ENCODE data around the gene PLA2R1. TPM values are rescaled to one million over a fixed set of nuclear protein-coding genes. Genes with fewer than 3 reads are reported as not detected.
A peak's percentile ranks its signal among the peaks of the same experiment; 100 is the strongest.

Gene PLA2R1
- polyA plus RNA-seq, 1 of the 3 experiments (the other 2 are of a cell fraction) = not detected

- H3K4me3 ChIP-seq (ENCODE audit: low read depth in 2 of 2, low read length in 1 of 2) = no peak overlapping the region
- ChIA-PET POLR2A (no interaction called here), CTCF (no interaction called here)
- no peak overlapping the region for H2AFZ ChIP-seq (ENCODE audit: low read depth)
- no peak for DNase-seq
- no peak overlapping the region for H3K27ac ChIP-seq (ENCODE audit: low read depth in 2 of 2, low read length in 1 of 2)
- H3K4me2 ChIP-seq = no peak overlapping the region
- no peaks in the 10 kb centered on the region for H3K9me2 ChIP-seq
- no peaks in the 10 kb centered on the region for H3K79me2 ChIP-seq (ENCODE audit: insufficient read depth)
- no peak overlapping the region for H3K9ac ChIP-seq
- H3F3A ChIP-seq (replicated peaks; ENCODE audit: insufficient read depth) = no peaks in the 10 kb centered on the region
- H3K4me1 ChIP-seq (ENCODE audit: control insufficient read depth in 1 of 2, insufficient read depth in 2 of 2, low read depth in 1 of 2, low read length in 1 of 2) = no peaks in the 10 kb centered on the region; a peak in 2 of 4 replicates
- 94% methylated on average over 8 of the region's 8 CpGs for WGBS (ENCODE audit: low lambda C conversion rate)
- no peak for TF ChIP-seq POLR2AphosphoS5 (IDR thresholded peaks at IDR 0.05; ENCODE audit: low read depth, low read length)
- no peak for TF ChIP-seq EZH2phosphoT487 (IDR thresholded peaks at IDR 0.05; ENCODE audit: borderline replicate concordance, low read depth)
- TF ChIP-seq EP300 (IDR thresholded peaks at IDR 0.05; ENCODE audit: borderline replicate concordance in 1 of 2, low read depth in 1 of 2, low read length in 1 of 2) = no peak
- TF ChIP-seq SMC3 (IDR thresholded peaks at IDR 0.05; ENCODE audit: low read depth, low read length) = no peak
- TF ChIP-seq MEF2A (IDR thresholded peaks at IDR 0.05; ENCODE audit: borderline replicate concordance, low read depth) = no peak
- no peak for TF ChIP-seq NRF1 (IDR thresholded peaks at IDR 0.05; ENCODE audit: low read depth, low read length)
- TF ChIP-seq GATA2 (CRISPR knock-in tag; IDR thresholded peaks at IDR 0.05) = no peak
- no peaks in the 10 kb centered on the region for H4K20me1 ChIP-seq (ENCODE audit: insufficient read depth)
- no peaks in the 10 kb centered on the region for H3K27me3 ChIP-seq (ENCODE audit: insufficient read depth)
- H3K9me3 ChIP-seq = no peaks in the 10 kb centered on the region
- H3K36me3 ChIP-seq (replicated peaks in 1 of 2; ENCODE audit: control insufficient read depth in 1 of 2, insufficient read depth in 2 of 2, low read length in 1 of 2) = no peaks in the 10 kb centered on the region
These were observed 169.2 kb downstream of the PLA2R1 start for GRCh38 chr2:159892990-159893810.

GRCh38 chr2:159891917-159892730 lies 170.3 kb downstream of the PLA2R1 start:
- H4K20me1 ChIP-seq (ENCODE audit: insufficient read depth) = no peaks in the 10 kb centered on the region
- CTCF ChIA-PET = interaction anchor here (0.9 to 1.3 kb wide), 2 partner anchors 30 to 84 kb away, joined by 3 read pairs; no protein-coding TSS in a partner anchor
- TF ChIP-seq JUND (IDR thresholded peaks at IDR 0.05) (peak; percentile 50), FOSL2 (IDR thresholded peaks at IDR 0.05; ENCODE audit: borderline replicate concordance, low read depth) (peak; percentile 78), SMC3 (IDR thresholded peaks at IDR 0.05; ENCODE audit: low read depth, low read length) (no peak), TCF12 (IDR thresholded peaks at IDR 0.05) (peak; percentile 58; the same call in 1 of the 2 replicates), NFIC (IDR thresholded peaks at IDR 0.05; ENCODE audit: borderline replicate concordance) (peak; percentile 31; the same call in 1 of the 2 replicates)
- no peak overlapping the region for H3K27ac ChIP-seq (ENCODE audit: low read depth in 2 of 2, low read length in 1 of 2)
- no peak overlapping the region for H3K4me2 ChIP-seq
- no peaks in the 10 kb centered on the region for H3K9me3 ChIP-seq
- no peaks in the 10 kb centered on the region for H3K27me3 ChIP-seq (ENCODE audit: insufficient read depth)
- no peaks in the 10 kb centered on the region for H3K9me2 ChIP-seq
- POLR2A ChIA-PET = no interaction called here
- H3K4me3 ChIP-seq (ENCODE audit: low read depth in 2 of 2, low read length in 1 of 2) = no peak overlapping the region
- H3K79me2 ChIP-seq (ENCODE audit: insufficient read depth) = no peaks in the 10 kb centered on the region
- no peak for DNase-seq
- 65% methylated on average over 2 of the region's 2 CpGs for WGBS (ENCODE audit: low lambda C conversion rate)
- H2AFZ ChIP-seq (ENCODE audit: low read depth) = no peak overlapping the region
- no peaks in the 10 kb centered on the region; a peak in 2 of 4 replicates for H3K4me1 ChIP-seq (ENCODE audit: control insufficient read depth in 1 of 2, insufficient read depth in 2 of 2, low read depth in 1 of 2, low read length in 1 of 2)
- no peaks in the 10 kb centered on the region for H3K36me3 ChIP-seq (replicated peaks in 1 of 2; ENCODE audit: control insufficient read depth in 1 of 2, insufficient read depth in 2 of 2, low read length in 1 of 2)
- H3F3A ChIP-seq (replicated peaks; ENCODE audit: insufficient read depth) = no peaks in the 10 kb centered on the region
- no peak overlapping the region for H3K9ac ChIP-seq

Data from SK-N-SH (cell line).